GM19455 (cell line): ENCODE measurements around the gene FGD2.
"Not testable (repeated sequence)": the region's sequence is repeated elsewhere in the genome, so short reads cannot be mapped to it uniquely, and the experiment has no call there.

ENCODE experiments used
- ATAC-seq: cut with Tn5 transposase; IDR thresholded peaks from one replicate; pipeline ENCODE4 v1.9.1; 2021; ENCODE audit not compliant: unreplicated experiment

The FGD2 gene

GRCh38 chr6:37057128-37057471 lies 51.6 kb downstream of the FGD2 start:
- no peak for ATAC-seq

DNA sequence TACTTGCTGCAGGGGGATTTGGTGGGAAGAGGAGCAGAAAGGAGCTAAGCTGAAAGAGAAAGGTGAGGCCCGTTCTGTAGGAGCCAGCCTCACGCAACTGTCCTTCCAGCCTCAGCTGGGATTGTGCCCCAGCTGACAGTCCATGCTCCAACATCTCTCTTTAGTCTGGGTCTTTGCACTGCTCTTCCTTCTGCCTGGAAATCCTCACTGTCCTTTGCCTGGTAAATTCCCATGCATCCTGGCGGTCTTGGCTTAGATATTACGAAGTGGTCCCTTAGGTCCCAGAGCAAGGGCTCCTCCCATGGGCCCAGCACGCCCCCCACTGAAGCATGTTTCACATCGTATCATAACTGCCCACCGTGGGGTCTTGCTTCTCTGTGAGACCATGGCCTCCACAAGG lies 52.2 kb downstream of the FGD2 start:
- no peak for ATAC-seq

DNA sequence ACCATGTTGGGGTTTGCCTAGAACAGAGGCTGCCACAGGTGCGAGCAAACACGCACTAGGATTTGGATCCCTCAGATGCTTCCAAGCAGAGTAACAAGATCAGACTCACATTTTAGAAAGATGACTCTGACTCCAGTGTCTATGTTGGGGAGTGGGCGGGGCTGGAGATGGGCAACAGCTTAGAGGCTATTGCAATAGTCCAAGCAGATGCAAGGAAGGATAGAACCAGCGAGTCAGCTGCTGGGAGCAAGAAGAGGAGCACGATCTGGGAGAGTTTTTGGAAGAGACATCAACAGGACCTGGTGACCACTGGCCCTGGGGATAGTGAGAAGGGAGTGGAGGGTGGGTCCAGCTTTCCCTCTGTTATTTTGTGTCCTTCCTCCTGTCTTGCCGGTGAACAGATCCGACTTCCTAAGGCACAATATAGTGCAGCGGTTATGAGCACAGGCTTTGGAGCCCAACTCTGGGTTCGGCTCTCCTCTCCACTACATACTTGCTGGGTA lies 52.7 kb downstream of the FGD2 start:
- no peak for ATAC-seq

- not testable (repeated sequence) for ATAC-seq
These were observed 53.5 kb downstream of the FGD2 start for GRCh38 chr6:37058984-37059343.

GRCh38 chr6:37059344-37060194 lies 54.1 kb downstream of the FGD2 start:
- ATAC-seq: no peak

DNA sequence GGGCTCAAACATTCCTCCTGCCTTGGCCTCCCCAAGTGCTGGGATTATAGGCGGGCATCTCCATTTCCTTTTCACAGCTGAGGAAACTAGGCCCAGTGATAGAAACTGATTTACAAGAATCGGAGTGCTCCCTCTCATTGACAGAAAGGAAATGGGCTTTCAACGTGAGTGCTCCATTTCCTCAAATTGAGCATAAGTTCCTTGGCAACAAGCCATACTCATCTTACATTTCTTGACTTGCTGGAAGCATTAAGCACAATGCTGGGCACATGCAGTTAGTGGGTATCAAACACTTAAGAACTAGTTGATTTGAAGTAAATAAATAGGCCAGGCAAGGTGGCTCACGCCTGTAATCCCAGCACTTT lies 54.7 kb downstream of the FGD2 start:
- no peak for ATAC-seq

DNA sequence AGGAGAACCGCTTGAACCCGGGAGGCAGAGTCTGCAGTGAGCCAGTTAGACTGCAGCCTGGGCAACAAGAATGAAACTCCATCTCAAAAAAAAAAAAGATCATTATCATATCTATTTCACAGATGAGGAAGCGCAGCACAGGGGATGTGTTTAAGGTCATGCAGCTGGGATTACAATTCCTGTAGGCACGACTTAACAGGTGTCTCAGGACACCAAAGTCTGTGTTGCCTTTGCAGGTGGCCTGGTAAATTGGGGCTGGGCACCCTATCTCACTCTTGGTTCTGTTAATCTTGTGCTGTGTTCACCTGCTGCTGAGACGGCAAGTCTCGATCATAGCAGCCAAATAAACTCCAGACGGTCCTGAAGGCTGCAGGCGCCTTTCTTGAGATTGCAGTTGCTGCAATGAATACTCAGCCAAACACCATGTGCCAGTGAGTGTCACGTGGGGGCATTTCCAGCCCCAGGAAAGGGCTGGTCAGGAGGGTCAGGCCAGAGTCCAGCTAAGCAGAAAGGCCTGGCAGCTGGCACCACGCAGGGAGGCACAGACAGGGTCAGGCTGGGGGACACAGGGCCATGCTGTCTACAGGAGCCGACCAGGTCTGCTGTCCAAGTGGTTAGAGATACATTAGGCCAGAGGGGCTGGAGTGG lies 55.8 kb downstream of the FGD2 start:
- ATAC-seq: no peak

DNA sequence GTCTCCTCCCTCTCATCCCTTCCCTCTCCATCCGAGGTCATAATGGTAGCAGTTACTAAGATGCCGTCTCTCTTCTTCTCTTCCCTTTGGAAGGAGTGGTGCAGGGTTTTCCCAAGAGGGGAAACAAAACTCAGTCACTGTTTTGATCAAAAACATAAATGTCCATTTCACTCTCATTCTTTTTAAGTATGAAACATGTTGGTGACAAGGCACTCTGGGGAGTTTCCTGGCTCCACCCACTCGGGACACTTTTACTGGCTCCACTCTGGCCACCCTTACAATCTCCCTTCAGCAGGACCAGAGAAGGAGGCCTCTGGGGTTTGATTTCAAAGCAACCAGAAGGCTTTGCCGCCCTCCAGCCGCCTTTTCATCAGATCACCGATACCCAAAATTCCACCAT lies 57.0 kb downstream of the FGD2 start:
- no peak for ATAC-seq

GRCh38 chr6:37068356-37069270 lies 63.2 kb downstream of the FGD2 start:
- ATAC-seq: no peak

DNA sequence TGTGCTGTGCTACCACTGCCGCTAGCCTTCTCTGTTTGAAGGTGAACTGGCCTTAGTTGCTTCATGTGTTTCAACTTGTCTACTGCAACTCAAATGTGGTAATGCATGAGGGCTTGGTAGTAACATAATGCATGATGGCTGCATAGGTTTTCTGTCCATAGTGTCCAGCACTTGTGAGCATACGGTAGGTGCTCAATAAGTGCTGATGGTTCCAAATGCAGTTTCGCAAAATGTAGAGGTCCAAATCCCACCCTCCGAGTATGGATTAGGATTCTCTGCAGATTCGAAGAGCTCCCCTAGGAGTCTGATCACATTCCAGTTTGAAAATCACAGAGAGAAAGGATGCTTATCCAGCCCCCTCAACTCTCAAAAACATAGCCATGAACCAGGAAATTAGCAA lies 64.2 kb downstream of the FGD2 start:
- no peak for ATAC-seq

DNA sequence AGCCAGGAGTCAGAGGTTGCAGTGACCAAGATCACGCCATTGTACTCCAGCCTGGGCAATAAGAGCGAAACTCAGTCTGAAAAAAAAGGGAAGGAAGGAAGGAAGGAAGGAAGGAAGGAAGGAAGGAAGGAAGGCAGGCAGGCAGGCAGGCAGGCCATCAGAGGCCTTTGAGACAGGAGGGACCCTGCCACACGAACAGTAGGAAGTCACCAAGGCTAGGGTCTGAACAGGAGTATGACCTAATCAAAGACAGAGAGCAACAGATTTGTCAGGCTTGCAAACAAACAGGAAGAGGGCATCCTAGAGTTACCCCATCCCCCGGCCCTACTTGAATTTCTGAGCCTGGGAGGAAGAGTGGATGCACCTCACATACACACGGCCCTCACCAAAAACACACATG lies 67.1 kb downstream of the FGD2 start:
- ATAC-seq: no peak

- ATAC-seq: no peak
These were observed 68.8 kb downstream of the FGD2 start for GRCh38 chr6:37074053-37074827.

DNA sequence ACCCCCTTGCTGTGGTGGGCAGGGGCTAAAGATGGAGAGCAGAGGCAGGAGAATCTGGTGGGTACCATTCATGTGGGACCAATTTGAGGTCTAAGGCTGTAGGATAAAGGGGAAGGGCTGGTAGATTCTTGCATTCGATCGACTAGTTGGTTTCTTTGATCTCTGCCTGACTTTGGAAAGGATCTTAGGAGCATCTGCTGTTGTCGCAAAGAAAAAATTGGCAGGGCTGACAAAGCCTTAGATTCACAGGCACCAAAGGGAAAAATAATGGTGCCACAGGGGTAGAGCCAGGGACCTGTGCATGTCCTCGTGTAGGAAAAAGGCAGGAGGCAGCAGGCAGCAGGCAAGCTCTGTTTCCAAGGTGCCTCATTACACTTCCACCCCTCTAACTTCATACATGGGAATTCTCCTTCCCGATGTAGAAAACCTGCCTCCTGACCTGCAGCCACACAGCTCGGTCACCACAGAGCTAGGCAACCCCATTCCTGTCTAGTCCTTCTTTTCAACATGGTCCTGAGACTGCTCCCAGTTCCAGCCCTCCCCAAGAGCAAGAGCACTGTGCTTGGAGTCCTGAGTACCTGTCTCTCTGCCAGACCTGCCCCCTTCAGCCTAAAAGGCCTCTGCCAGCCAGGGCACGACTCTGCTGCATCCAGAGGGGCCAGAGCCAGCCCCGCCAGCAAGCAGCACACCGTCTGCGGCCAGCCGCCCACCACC lies 71.9 kb downstream of the FGD2 start:
- no peak for ATAC-seq

GRCh38 chr6:37077905-37078296 lies 72.4 kb downstream of the FGD2 start:
- no peak for ATAC-seq
